Activated T-helper 17 cell treated with anti-CD3 and anti-CD28 coated beads, Interleukin-2, amount 50 U/mL, for 72 hours (primary cell): ENCODE measurements around the gene SRPK2. TPM values are rescaled to one million over a fixed set of nuclear protein-coding genes. Genes with fewer than 3 reads are reported as not detected.

Experiments used
- ATAC-seq: fragments of 150-1000 bp; cut with Tn5 transposase; replicated peaks from 2 replicates; pipeline ENCODE4 v1.10.0; 2021; ENCODE audit warnings: mild to moderate bottlenecking, moderate library complexity
- H3K27ac Mint-ChIP-seq: one replicate; pipeline ENCODE4 v1.8.0; 2022; ENCODE audit warnings: mixed read lengths
- H3K27me3 Mint-ChIP-seq: one replicate; pipeline ENCODE4 v1.8.0; 2022; ENCODE audit warnings: mixed read lengths
- H3K36me3 Mint-ChIP-seq: one replicate; pipeline ENCODE4 v1.8.0; 2022; ENCODE audit warnings: low read depth, mild to moderate bottlenecking, mixed read lengths
- H3K4me1 Mint-ChIP-seq: one replicate; pipeline ENCODE4 v1.8.0; 2022; ENCODE audit warnings: mixed read lengths
- H3K4me3 Mint-ChIP-seq: one replicate; pipeline ENCODE4 v1.8.0; 2022; ENCODE audit warnings: mild to moderate bottlenecking, mixed read lengths
- H3K9me3 Mint-ChIP-seq: one replicate; pipeline ENCODE4 v1.8.0; 2022; ENCODE audit warnings: mixed read lengths
- total RNA-seq, 2 donors: library from RNA; stranded (reverse); gene quantifications; one replicate each; pipeline ENCODE4 v1.2.3, GENCODE V29; 2022

SRPK2 gene
- total RNA-seq, 2 donors from 2014 or later, result 31.5 to 38.5 TPM

DNA sequence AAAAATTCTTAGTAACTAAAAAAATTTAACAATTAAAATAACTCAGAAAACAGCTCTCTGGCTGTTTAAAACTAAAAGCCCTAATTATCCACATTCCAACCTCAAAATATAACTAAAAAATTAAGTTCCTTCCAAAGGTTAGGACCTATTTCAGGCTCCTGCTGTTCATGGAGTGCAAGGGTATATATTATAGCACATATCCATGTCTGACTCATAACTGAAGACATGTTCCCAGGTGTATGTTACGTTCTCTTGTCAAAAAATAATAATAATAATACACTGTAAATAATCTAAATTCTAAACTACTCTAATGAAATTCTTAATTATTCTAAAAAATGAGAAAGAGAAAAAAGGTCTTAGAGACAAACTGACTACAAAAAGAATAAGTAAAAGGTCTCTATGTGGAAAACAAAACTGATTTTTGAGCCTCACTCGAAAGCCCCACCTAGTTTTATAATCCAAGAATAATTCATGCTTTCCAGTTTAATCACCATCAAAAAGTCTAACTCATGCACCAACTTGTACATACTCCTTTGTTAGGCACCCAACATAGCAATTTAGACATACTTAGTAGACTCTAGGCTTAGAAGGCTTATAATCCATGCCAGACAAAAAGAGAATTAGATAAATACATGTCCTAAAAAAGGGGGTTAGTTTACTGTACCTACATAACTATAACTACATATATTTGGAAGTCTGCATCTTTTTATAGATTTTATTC, 203.3 kb downstream of the SRPK2 start:
- peaks cover 4% of the 10 kb centered on the region for H3K36me3 Mint-ChIP-seq

DNA sequence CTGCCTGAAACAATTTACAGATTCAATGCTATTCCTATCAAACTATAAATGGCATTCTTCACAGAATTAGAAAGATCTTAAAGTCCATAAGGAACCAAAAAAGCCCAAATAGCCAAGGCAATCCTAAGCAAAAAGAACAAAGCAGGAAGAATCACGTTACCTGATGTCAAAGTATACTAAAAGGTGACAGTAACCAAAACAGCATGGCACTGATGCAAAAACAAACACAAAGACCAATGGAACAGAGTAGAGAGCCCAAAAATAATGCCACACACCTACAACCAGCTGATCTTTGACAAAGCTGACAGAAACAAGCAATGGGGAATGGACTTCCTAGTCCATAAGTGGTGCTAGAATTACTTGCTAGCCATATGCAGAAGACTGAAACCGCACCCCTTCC, 208.7 kb downstream of the SRPK2 start:
- no peak for ATAC-seq
- Mint-ChIP-seq H3K4me1 (peaks cover 9% of the 10 kb centered on the region), H3K4me3 (no peak overlapping the region), H3K36me3 (peaks cover 4% of the 10 kb centered on the region), H3K27ac (no peak overlapping the region), H3K27me3 (no peaks in the 10 kb centered on the region), H3K9me3 (peaks cover 4% of the 10 kb centered on the region)

More for the DNA sequence above, 203.3 kb downstream of the SRPK2 start:
- Mint-ChIP-seq H3K4me1 (peaks cover 21% of the 10 kb centered on the region), H3K9me3 (peaks cover 4% of the 10 kb centered on the region), H3K4me3 (no peak overlapping the region), H3K27me3 (no peaks in the 10 kb centered on the region), H3K27ac (no peak overlapping the region)
- no peak for ATAC-seq

DNA sequence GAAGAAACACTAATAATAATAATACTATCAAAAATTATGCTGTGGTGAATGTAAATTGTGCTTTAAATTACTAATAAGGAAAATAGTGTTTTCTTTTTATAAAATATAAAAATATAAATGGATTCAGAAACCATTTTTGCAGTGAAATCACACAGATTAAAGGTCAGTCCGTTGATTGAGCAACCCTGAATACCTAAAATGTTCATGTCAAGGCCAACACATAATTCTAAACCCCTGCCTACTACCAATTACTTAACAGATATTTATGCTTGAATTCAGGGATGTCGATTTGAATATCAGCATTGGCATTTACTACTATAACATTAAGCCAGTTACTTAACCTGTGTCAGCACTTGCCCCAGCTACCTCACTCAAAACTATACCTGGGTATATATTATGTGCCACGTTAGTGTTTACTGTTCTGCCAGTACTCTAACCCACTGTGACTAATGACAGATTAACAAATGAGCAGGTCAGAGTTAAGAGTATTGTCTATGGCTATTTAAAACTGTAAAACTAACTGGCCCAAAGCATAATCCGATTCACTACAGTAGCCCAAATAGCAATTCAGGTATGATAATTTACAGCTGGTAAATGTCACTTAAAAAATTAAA, 209.7 kb downstream of the SRPK2 start:
- ATAC-seq, result no peak
- Mint-ChIP-seq H3K4me3 (no peak overlapping the region), H3K27ac (no peak overlapping the region), H3K9me3 (peaks cover 4% of the 10 kb centered on the region), H3K36me3 (peaks cover 4% of the 10 kb centered on the region), H3K4me1 (peaks cover 9% of the 10 kb centered on the region), H3K27me3 (no peaks in the 10 kb centered on the region)

GRCh38 chr7:105178177-105178576, 210.5 kb downstream of the SRPK2 start:
- H3K4me3 Mint-ChIP-seq, result no peak overlapping the region

DNA sequence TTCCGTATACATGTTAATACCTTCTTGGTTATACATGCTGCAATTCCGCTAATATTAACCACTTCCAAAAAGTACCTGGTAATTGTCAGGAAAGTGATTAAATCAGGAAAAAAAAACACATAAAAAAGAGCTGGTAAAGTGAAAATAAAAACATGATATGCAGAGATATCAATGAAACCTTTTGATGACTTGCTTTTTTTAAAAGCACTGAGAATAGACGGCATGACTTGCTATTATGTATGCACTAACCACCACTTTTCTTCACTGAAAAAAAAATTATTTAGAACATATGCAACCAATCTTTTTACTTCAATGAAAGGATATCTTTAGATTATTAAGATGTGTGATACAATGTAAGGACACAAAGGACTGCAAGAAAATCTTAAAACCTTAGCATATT, 211.7 kb downstream of the SRPK2 start:
- H3K4me3 Mint-ChIP-seq, result no peak overlapping the region
- peaks cover 9% of the 10 kb centered on the region for H3K4me1 Mint-ChIP-seq
- no peaks in the 10 kb centered on the region for H3K27me3 Mint-ChIP-seq
- H3K27ac Mint-ChIP-seq, result no peak overlapping the region
- peaks cover 4% of the 10 kb centered on the region for H3K36me3 Mint-ChIP-seq
- ATAC-seq, result no peak
- peaks cover 4% of the 10 kb centered on the region for H3K9me3 Mint-ChIP-seq

More at GRCh38 chr7:105178177-105178576, 210.5 kb downstream of the SRPK2 start:
- Mint-ChIP-seq H3K4me1 (peaks cover 9% of the 10 kb centered on the region), H3K36me3 (peaks cover 4% of the 10 kb centered on the region), H3K9me3 (peaks cover 4% of the 10 kb centered on the region), H3K27ac (no peak overlapping the region), H3K27me3 (no peaks in the 10 kb centered on the region)
- ATAC-seq, result no peak

DNA sequence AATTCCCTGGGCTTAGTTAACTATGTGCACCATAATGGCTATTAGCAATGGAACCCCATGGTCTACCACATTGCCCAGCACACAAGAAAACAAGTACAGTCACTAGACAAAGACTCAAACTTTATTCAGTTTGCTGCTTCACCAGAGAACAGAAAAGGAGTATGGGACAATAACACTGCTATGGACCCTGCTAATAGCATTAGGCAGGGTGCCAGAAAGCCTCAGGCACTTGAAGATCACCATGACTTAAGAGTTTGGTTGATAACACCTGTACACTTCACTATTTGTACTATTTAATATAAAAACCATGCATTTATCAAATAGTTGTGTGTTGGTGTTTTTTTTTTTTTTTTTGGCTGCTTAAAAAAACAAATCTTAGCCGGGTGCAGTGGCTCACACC, 215.1 kb downstream of the SRPK2 start:
- no peaks in the 10 kb centered on the region for H3K27me3 Mint-ChIP-seq
- no peaks in the 10 kb centered on the region for H3K9me3 Mint-ChIP-seq
- peaks cover 8% of the 10 kb centered on the region for H3K4me1 Mint-ChIP-seq
- ATAC-seq, result no peak
- peaks cover 7% of the 10 kb centered on the region for H3K36me3 Mint-ChIP-seq
- no peak overlapping the region for H3K4me3 Mint-ChIP-seq
- H3K27ac Mint-ChIP-seq, result no peak overlapping the region

- no peaks in the 10 kb centered on the region for H3K4me1 Mint-ChIP-seq
- no peak overlapping the region for H3K4me3 Mint-ChIP-seq
- no peaks in the 10 kb centered on the region for H3K27me3 Mint-ChIP-seq
- H3K9me3 Mint-ChIP-seq, result no peaks in the 10 kb centered on the region
- ATAC-seq, result no peak
- H3K36me3 Mint-ChIP-seq, result peaks cover 70% of the 10 kb centered on the region
- no peak overlapping the region for H3K27ac Mint-ChIP-seq
Observed at GRCh38 chr7:105164751-105165150, 224.0 kb downstream of the SRPK2 start.

DNA sequence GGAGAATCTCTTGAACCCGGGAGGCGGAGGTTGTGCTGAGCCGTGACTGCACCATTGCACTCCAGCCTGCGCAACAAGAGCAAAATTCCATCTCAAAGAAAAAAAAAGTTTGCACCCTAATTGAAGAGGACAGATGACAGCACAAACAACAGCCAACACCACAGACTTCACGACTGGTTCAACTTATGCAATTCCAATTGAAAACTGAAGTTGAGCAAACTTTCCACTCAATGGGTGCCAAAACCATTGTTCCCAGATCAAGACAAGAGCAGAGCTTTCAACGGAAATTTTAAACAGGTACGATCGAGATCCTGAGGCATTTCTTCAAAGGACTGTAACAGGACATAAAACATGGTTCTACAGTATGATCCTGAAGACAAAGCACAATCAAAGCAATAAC, 225.0 kb downstream of the SRPK2 start:
- no peaks in the 10 kb centered on the region for H3K9me3 Mint-ChIP-seq
- no peaks in the 10 kb centered on the region for H3K27me3 Mint-ChIP-seq
- no peaks in the 10 kb centered on the region for H3K4me1 Mint-ChIP-seq
- ATAC-seq, result no peak
- peaks cover 69% of the 10 kb centered on the region for H3K36me3 Mint-ChIP-seq
- no peak overlapping the region for H3K27ac Mint-ChIP-seq
- H3K4me3 Mint-ChIP-seq, result no peak overlapping the region

DNA sequence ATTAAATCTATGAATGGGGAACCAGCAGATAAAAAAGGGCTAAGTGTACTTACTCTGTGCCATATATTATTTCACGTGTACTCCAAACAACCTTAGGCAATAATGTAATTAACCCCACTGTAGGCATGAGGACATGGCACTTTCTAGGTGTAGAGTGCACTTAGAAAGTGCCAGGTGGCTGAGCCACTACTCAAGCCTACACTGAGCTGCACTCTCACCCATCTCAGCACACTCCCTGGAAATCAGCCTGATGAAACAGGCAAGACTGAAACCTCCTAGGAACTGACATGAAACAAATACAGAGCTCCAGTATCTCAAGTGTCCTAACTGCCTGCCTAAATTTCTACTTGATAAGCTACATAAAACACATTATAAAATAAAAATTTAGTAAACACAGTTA, 227.4 kb downstream of the SRPK2 start:
- Mint-ChIP-seq H3K36me3 (peaks cover 54% of the 10 kb centered on the region), H3K4me1 (no peaks in the 10 kb centered on the region), H3K27me3 (no peaks in the 10 kb centered on the region), H3K27ac (no peak overlapping the region), H3K9me3 (no peaks in the 10 kb centered on the region), H3K4me3 (no peak overlapping the region)
- no peak for ATAC-seq

DNA sequence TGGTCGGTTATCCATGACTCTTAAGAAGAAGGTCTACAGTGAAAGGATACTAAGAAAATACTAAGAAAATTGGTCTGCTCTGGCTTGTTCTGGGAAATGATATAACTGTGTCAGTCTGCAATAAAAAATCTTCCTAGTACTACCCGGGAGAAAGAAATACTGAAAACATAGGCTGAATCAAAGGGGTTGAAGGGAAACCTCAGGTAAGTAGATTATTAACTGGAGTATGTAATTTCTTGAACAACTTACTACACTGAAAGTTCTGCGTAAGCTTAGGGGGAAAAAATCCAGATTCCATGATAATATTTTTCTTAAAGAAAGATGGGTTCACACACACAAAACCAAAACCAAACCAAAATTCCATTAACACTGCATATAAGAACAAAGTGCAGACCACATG, 231.4 kb downstream of the SRPK2 start:
- peak overlapping the region; percentile 33 for H3K27ac Mint-ChIP-seq
- peaks cover 27% of the 10 kb centered on the region for H3K36me3 Mint-ChIP-seq
- no peak for ATAC-seq
- no peaks in the 10 kb centered on the region for H3K27me3 Mint-ChIP-seq
- H3K9me3 Mint-ChIP-seq, result no peaks in the 10 kb centered on the region
- H3K4me3 Mint-ChIP-seq, result no peak overlapping the region
- H3K4me1 Mint-ChIP-seq, result no peaks in the 10 kb centered on the region

- H3K4me3 Mint-ChIP-seq, result no peak overlapping the region
- H3K36me3 Mint-ChIP-seq, result peaks cover 27% of the 10 kb centered on the region
- no peaks in the 10 kb centered on the region for H3K9me3 Mint-ChIP-seq
- H3K4me1 Mint-ChIP-seq, result no peaks in the 10 kb centered on the region
- H3K27ac Mint-ChIP-seq, result no peak overlapping the region
- ATAC-seq, result no peak
- no peaks in the 10 kb centered on the region for H3K27me3 Mint-ChIP-seq
Observed at GRCh38 chr7:105156731-105157130, 232.0 kb downstream of the SRPK2 start.

- Mint-ChIP-seq H3K4me3 (no peak overlapping the region), H3K27me3 (no peaks in the 10 kb centered on the region), H3K36me3 (peaks cover 24% of the 10 kb centered on the region), H3K4me1 (no peaks in the 10 kb centered on the region), H3K27ac (peak overlapping the region; percentile 56), H3K9me3 (no peaks in the 10 kb centered on the region)
- ATAC-seq, result no peak
Observed at GRCh38 chr7:105154084-105154483, 234.6 kb downstream of the SRPK2 start.

- peak overlapping the region; percentile 56 for H3K27ac Mint-ChIP-seq
- no peak overlapping the region for H3K4me3 Mint-ChIP-seq
- no peak for ATAC-seq
- H3K27me3 Mint-ChIP-seq, result no peaks in the 10 kb centered on the region
- peaks cover 24% of the 10 kb centered on the region for H3K36me3 Mint-ChIP-seq
- no peaks in the 10 kb centered on the region for H3K9me3 Mint-ChIP-seq
- no peaks in the 10 kb centered on the region for H3K4me1 Mint-ChIP-seq
Observed at GRCh38 chr7:105153531-105153930, 235.2 kb downstream of the SRPK2 start.

DNA sequence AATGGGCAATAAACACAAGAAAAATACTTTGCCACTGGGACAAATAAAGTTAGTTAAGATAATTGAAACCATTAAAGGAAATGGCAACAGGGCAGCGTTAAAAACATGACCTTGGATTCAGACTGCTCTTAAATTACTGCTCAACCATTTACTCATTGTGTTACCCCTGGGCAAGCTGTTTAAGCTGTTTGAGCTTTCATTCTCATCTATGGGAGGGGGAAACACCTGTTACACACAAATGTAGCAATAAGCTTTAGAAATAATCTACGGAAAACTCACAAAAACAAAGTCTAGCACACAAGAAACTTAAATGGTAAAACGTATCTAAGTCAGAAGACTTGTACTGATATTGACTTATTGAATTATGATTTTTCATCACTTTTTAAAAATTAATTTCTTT, 237.6 kb downstream of the SRPK2 start:
- H3K9me3 Mint-ChIP-seq, result no peaks in the 10 kb centered on the region
- H3K27ac Mint-ChIP-seq, result no peak overlapping the region
- peaks cover 24% of the 10 kb centered on the region for H3K36me3 Mint-ChIP-seq
- no peaks in the 10 kb centered on the region for H3K27me3 Mint-ChIP-seq
- no peaks in the 10 kb centered on the region for H3K4me1 Mint-ChIP-seq
- no peak for ATAC-seq
- no peak overlapping the region for H3K4me3 Mint-ChIP-seq

- peak overlapping the region; percentile 48 for H3K27ac Mint-ChIP-seq
- peak; percentile 56 for ATAC-seq
- H3K27me3 Mint-ChIP-seq, result no peaks in the 10 kb centered on the region
- no peaks in the 10 kb centered on the region for H3K4me1 Mint-ChIP-seq
- H3K9me3 Mint-ChIP-seq, result no peaks in the 10 kb centered on the region
- no peak overlapping the region for H3K4me3 Mint-ChIP-seq
- peaks cover 27% of the 10 kb centered on the region for H3K36me3 Mint-ChIP-seq
Observed at GRCh38 chr7:105149827-105150226, 238.9 kb downstream of the SRPK2 start.
